T47D (cell line): ENCODE results near the gene PDXP.

ENCODE experiments used
- DNase-seq, 2 experiments: peaks; one replicate each; pipeline versions ENCODE4 v3.0.0 to v3.0.0-alpha.2; 2011 to 2012; ENCODE audit warnings: low read depth in 1 of 2, low spot score in 1 of 2
- JUND ChIP-seq: IDR thresholded peaks from 2 replicates; pipeline ENCODE4 v1.6.1; 2012; ENCODE audit warnings: low read depth
- in situ Hi-C: cut with HindIII; loops from 2 replicates; pipeline ENCODE4 v1.10.0; 2016; ENCODE audit warnings: low sequenced_read_pairs, low pct_unique_long_range_greater_than_20kb

PDXP gene

GRCh38 chr22:37710675-37711074 lies 52.2 kb downstream of the PDXP start:
- peak in 1 of 2 experiments; percentile 10 for DNase-seq
- in situ Hi-C loops: no loop called here
- TF ChIP-seq JUND: no peak

GRCh38 chr22:37711490-37711889 lies 53.0 kb downstream of the PDXP start:
- DNase-seq: no peak
- in situ Hi-C loops: no loop called here
- TF ChIP-seq JUND: no peak

GRCh38 chr22:37713761-37714160 lies 55.2 kb downstream of the PDXP start:
- in situ Hi-C loops: no loop called here
- no peak for TF ChIP-seq JUND
- DNase-seq: no peak

GRCh38 chr22:37714634-37715033 lies 56.1 kb downstream of the PDXP start:
- no peak for DNase-seq
- in situ Hi-C loops: no loop called here
- TF ChIP-seq JUND: no peak

- in situ Hi-C loops: no loop called here
- no peak for DNase-seq
- no peak for TF ChIP-seq JUND
Observed at GRCh38 chr22:37715760-37716159, 57.2 kb downstream of the PDXP start.
